ENCODE measurements around the gene OR51I2. TPM values are rescaled to one million over a fixed set of nuclear protein-coding genes. Genes with fewer than 3 reads are reported as not detected.

OR51I2 gene
- total RNA-seq, 2 donors from 2014 or later: not detected

GRCh38 chr11:5489576-5490357 lies 40.6 kb downstream of the OR51I2 start:
- Mint-ChIP-seq H3K9me3 (no peaks in the 10 kb centered on the region), H3K27ac (no peak overlapping the region), H3K36me3 (no peaks in the 10 kb centered on the region)
- ATAC-seq (no peak), DNase-seq (ENCODE audit: low spot score in 2 of 2) (no peak)

GRCh38 chr11:5499671-5500070 lies 50.5 kb downstream of the OR51I2 start:
- no peaks in the 10 kb centered on the region for H3K36me3 Mint-ChIP-seq
- no peak overlapping the region for H3K27ac Mint-ChIP-seq
- ATAC-seq: no peak
- DNase-seq (ENCODE audit: low spot score in 2 of 2): no peak
- H3K9me3 Mint-ChIP-seq: no peaks in the 10 kb centered on the region

- H3K27ac Mint-ChIP-seq: no peak overlapping the region
- ATAC-seq (no peak), DNase-seq (ENCODE audit: low spot score in 2 of 2) (no peak)
- H3K36me3 Mint-ChIP-seq: no peaks in the 10 kb centered on the region
- H3K9me3 Mint-ChIP-seq: no peaks in the 10 kb centered on the region
These were observed 51.3 kb downstream of the OR51I2 start for GRCh38 chr11:5500393-5500801.

- DNase-seq (ENCODE audit: low spot score in 2 of 2): no peak
- ATAC-seq: no peak
- no peaks in the 10 kb centered on the region for H3K9me3 Mint-ChIP-seq
These were observed 55.3 kb downstream of the OR51I2 start for GRCh38 chr11:5504403-5504921.

GRCh38 chr11:5505363-5506048 lies 56.4 kb downstream of the OR51I2 start:
- ATAC-seq: no peak
- Mint-ChIP-seq H3K9me3 (no peaks in the 10 kb centered on the region), H3K27ac (no peak overlapping the region), H3K36me3 (no peaks in the 10 kb centered on the region)
- no peak for DNase-seq (ENCODE audit: low spot score in 2 of 2)

More at GRCh38 chr11:5504403-5504921, 55.3 kb downstream of the OR51I2 start:
- H3K36me3 Mint-ChIP-seq: no peaks in the 10 kb centered on the region
- no peak overlapping the region for H3K27ac Mint-ChIP-seq

Other genes with a start within 250 kb of the OR51I2 start
- gene OR51V1, start 248.6 kb upstream of the OR51I2 start, total RNA-seq: not detected
- gene HBB, start 222.3 kb upstream of the OR51I2 start, total RNA-seq: not detected
- gene HBD, start 214.8 kb upstream of the OR51I2 start, total RNA-seq: 1 to 10 TPM in 1 of 2 donors, not detected in 1; 1.6 TPM
- not detected for gene HBG1, start 199.5 kb upstream of the OR51I2 start, total RNA-seq
- gene HBG2, start 194.5 kb upstream of the OR51I2 start, total RNA-seq: under 1 TPM in 1 of 2 donors, not detected in 1; 0.41 TPM
- not detected for gene HBE1, start 179.4 kb upstream of the OR51I2 start, total RNA-seq
- gene OR51B4, start 147.4 kb upstream of the OR51I2 start, total RNA-seq: not detected
- gene OR51B2, start 125.0 kb upstream of the OR51I2 start, total RNA-seq: not detected
- gene OR51B5, start 105.8 kb upstream of the OR51I2 start, total RNA-seq: under 1 TPM in 1 of 2 donors, not detected in 1; 0.34 TPM
- gene OR51B6, start 97.8 kb upstream of the OR51I2 start, total RNA-seq: not detected
- not detected for gene OR51M1, start 65.5 kb upstream of the OR51I2 start, total RNA-seq
- not detected for gene OR51Q1, start 27.2 kb upstream of the OR51I2 start, total RNA-seq
- not detected for gene OR51I1, start 7.8 kb upstream of the OR51I2 start, total RNA-seq
- not detected for gene OR52D1, start 39.4 kb downstream of the OR51I2 start, total RNA-seq
- under 1 TPM; 0.10 to 0.25 TPM for gene UBQLN3, start 60.6 kb downstream of the OR51I2 start, total RNA-seq
- gene UBQLNL, start 67.4 kb downstream of the OR51I2 start, total RNA-seq: under 1 TPM; 0.21 to 0.32 TPM
- under 1 TPM in 1 of 2 donors, not detected in 1; 0.23 TPM for gene OR52H1, start 99.2 kb downstream of the OR51I2 start, total RNA-seq
- gene OR52B6, start 131.6 kb downstream of the OR51I2 start, total RNA-seq: not detected
- 1 to 10 TPM in 1 of 2 donors, under 1 TPM in 1; 0.80 to 1.6 TPM for gene TRIM6, start 147.3 kb downstream of the OR51I2 start, total RNA-seq
- 10 to 100 TPM; 10.9 to 12.0 TPM for gene TRIM34, start 175.7 kb downstream of the OR51I2 start, total RNA-seq
- 10 to 100 TPM; 30.2 to 31.9 TPM for gene TRIM5, start 235.8 kb downstream of the OR51I2 start, total RNA-seq
- 100 to 1,000 TPM; 151 to 228 TPM for gene TRIM22, start 240.5 kb downstream of the OR51I2 start, total RNA-seq

Measured in activated naive CD4-positive, alpha-beta T cell treated with anti-CD3 and anti-CD28 coated beads, Interleukin-2, amount 50 U/mL, for 72 hours (primary cell).